GM19467 (cell line): Measurements from ENCODE around the gene CYSTM1.

Experiments used
- ATAC-seq: cut with Tn5 transposase; IDR thresholded peaks from one replicate; pipeline ENCODE4 v1.9.1; 2021; ENCODE audit warnings: mild to moderate bottlenecking, moderate library complexity; ENCODE audit not compliant: unreplicated experiment

The CYSTM1 gene

DNA sequence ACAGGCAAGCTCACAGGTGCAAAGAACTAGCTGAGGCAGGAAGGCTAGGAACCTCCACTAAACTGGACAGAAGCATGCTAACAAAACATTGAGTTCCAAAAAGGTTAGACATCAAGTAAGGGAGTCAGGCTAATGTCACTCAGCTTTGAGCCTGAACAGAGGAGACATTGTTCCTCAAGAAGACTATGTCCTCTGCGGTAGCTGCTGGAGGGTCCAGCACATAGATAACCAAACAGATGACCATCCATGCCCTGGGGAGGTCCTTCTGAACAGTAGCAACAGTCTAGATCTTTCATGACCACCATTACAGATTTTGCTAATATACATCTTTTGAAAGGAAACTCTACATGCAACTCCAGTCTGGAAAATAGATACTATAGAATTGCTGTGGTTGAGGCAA lies 57.7 kb downstream of the CYSTM1 start:
- no peak for ATAC-seq

- ATAC-seq: no peak
Measured at GRCh38 chr5:140234377-140234989, 59.5 kb downstream of the CYSTM1 start.

GRCh38 chr5:140235791-140236551 lies 61.0 kb downstream of the CYSTM1 start:
- no peak for ATAC-seq

- no peak for ATAC-seq
Measured at GRCh38 chr5:140236891-140237598, 62.1 kb downstream of the CYSTM1 start.

DNA sequence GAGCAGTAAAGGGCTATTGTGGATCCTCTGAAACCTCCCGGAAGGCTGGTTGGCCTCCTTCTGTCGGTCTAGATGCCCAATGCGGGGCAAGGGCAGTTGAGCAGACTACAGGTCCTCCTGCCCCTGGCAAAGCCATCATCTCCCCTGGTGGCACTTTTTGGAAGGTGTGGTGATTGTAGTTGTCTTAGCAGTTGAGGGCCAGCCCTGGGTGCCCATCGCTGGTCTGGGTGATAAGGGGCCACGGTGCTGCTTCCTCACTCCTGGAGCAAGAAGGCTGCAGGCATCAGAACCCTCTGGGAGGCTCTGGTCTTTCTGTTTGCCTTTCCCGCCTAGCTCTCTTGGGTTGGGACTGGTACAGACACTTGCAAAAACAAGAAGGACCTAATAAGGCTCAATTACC lies 63.8 kb downstream of the CYSTM1 start:
- ATAC-seq: no peak

DNA sequence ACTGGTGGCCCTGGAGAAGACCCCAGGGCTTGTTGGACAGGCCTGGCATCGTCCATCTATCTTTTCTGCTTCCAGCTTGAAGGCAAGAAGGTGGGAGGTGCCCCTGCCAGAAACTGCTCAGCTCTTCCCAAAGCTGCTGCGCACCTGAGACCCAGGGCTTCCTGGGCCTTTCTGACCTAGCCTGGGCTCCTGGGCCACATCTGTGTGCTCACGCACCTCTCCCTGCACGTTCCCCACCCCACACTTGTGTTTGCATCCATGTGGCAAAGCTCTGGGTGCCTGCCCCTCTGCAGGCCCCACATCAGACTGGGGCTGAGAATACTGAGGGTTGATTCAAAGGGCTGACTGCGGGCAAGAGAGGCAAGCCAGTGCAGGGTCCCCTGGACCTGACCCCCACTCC lies 64.5 kb downstream of the CYSTM1 start:
- ATAC-seq: no peak

- ATAC-seq: no peak
Measured at GRCh38 chr5:140239939-140240700, 65.1 kb downstream of the CYSTM1 start.

DNA sequence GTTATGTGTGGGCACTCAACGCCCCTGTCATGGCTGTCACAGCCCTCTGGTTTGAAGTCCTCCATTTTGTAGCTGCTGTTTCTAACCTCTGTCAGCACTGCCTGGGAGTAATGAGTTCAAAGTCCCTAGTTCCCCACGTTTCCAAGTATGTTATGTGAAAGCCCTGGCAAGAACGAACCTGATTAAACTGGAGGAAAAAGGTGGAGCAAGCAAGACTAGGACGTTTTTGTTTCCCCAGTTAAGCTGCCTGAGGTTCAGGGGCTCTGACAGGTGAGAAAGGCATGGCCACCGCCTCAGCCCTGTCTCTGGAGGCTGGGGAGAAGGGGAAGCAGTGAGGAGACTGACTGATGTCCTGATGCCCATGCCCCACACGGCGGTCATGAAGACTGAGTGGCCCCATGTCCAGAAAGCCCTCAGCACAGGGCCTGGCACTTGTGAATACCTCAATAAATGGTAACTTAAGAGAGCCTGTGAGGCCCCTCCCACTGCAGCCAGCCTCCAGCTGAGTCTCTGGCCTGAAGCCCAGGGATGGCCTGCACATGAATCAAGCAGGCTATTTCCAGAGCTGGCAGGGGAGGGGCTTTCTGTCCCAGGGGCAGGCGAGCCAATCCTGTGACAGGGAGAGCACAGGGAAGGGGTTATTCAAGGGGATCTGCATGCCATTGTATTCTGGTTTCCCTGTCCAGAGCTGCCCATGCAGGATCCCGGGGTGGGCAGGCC lies 66.2 kb downstream of the CYSTM1 start:
- ATAC-seq: no peak

GRCh38 chr5:140242099-140242498 lies 67.1 kb downstream of the CYSTM1 start:
- ATAC-seq: no peak

- ATAC-seq: no peak
Measured at GRCh38 chr5:140242890-140243585, 68.0 kb downstream of the CYSTM1 start.

DNA sequence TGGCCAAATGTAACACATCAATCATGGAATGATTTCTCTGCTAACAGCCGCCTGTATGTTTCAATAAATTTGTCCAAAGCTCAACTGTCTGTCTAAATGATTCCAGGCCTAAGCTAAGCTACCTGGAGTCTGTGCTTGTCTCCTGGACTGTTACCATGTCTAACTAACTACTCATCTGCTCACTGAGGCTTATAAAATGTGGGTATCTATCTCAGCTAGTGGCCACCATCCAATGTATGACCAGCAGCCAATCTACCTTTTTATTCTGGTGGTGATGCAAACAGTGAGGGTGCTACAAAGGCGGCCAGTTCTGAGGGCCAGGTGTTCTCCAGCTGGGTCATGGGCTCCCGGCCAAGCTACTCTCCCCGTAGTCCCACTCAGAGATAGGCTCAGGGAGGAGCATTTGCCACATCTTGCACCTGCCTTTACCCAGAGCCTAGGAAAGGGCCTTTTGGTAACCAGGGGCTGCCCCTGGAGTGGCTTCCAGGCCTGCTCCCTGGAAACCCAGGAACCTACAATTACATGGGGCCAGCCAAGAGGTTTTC lies 68.8 kb downstream of the CYSTM1 start:
- no peak for ATAC-seq

DNA sequence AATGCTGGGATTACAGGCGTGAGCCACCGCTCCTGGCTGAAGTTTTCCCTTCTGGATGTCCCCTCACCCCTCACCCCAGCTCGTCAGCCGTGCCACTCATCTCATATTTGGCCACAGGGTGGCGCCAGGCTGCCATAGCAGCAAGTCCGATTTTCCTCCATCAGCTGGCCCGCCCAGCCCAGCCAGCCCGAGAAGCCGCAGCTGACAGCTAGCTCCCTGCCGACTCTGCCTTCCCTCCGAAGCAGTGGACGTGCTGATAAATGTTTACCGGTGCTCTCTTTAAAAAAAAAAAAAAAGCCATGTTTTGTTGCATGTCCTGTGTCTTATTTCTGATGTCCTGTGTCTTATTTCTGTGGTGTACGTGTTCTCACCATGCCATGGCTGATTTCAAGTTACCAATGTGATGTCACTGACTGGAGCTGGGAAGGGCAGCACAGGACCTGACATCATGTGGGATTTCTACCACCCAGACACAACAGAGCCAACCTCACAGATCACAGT lies 69.6 kb downstream of the CYSTM1 start:
- ATAC-seq: no peak

DNA sequence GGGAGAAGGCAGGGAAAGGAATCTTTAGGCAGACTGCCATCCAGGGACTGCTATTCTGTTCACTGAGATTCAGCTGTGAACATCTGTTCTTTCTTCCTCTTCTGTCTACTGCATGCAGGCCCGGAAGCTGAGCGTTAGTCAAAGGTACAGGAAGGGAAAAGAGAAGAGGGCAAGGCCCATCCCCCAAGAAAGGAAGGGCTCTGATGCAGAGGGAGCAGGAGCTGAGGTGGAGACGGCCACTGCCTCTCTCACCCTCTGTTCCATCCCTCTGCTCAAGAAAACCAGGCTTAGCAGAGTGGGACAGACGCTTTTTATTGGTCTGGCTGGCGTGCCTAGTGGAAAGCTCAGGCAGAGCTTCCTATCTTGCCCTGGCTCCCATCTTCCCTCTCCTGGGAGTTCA lies 70.4 kb downstream of the CYSTM1 start:
- ATAC-seq: no peak

GRCh38 chr5:140245926-140246325 lies 70.9 kb downstream of the CYSTM1 start:
- no peak for ATAC-seq

DNA sequence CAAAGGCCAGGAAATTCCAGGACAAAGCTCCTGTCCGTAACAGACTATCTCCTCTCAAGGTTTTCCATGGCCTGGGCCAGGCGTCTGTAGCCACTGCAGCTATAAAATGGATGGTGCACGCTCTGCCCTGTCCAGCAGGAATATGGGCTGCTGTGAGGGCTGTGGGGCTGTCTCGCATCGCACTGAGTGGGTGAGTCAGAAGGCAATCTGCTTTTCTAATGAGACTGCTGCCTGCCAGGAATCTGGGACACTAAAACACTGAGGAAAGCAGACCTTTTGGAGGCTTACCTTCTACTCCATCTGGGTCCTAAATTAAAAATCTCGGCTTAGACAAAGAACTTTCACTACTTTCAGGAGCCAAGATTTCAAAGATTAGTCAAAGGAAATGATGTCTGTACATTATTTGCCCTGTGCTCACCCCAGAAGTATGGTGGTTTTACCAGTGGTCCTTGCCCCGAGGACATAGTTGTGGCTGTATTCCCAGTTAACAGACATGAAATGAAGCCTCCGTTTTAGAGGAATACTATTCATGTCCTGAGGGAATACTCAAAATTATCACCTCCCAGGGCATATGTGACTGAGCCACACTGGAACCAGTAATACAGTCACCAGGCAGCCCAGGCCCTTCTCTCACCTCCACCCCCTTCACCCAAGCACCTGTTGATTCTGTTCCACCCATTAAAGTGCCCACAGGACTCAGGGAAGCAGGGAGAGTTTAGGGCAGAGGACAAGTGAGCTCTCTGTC lies 71.6 kb downstream of the CYSTM1 start:
- ATAC-seq: no peak

- no peak for ATAC-seq
Measured at GRCh38 chr5:140248414-140248813, 73.4 kb downstream of the CYSTM1 start.

DNA sequence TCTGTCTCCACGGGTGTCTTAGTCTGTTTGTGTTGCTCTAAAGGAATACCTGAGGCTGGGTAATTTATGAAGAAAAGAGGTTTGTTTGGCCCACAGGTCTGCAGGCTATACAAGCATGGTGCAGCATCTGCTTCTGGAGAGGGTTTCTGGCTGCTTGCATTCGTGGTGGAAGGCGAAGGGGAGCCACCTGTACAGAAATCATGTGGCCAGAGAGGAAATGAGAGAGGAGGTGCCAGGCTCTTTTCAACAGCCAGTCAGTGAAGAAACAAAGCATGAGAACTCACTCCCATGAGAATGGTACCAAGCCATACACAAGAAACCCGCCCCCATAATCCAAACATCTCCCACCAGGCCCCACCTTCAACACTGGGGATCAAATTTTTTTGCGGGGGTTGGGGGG lies 74.5 kb downstream of the CYSTM1 start:
- no peak for ATAC-seq

- ATAC-seq: no peak
Measured at GRCh38 chr5:140250386-140250785, 75.4 kb downstream of the CYSTM1 start.

GRCh38 chr5:140251527-140251973 lies 76.6 kb downstream of the CYSTM1 start:
- peak; percentile 75 for ATAC-seq
